ENCODE measurements around the gene MYO7A.

- TF ChIP-seq, protein P1, sequence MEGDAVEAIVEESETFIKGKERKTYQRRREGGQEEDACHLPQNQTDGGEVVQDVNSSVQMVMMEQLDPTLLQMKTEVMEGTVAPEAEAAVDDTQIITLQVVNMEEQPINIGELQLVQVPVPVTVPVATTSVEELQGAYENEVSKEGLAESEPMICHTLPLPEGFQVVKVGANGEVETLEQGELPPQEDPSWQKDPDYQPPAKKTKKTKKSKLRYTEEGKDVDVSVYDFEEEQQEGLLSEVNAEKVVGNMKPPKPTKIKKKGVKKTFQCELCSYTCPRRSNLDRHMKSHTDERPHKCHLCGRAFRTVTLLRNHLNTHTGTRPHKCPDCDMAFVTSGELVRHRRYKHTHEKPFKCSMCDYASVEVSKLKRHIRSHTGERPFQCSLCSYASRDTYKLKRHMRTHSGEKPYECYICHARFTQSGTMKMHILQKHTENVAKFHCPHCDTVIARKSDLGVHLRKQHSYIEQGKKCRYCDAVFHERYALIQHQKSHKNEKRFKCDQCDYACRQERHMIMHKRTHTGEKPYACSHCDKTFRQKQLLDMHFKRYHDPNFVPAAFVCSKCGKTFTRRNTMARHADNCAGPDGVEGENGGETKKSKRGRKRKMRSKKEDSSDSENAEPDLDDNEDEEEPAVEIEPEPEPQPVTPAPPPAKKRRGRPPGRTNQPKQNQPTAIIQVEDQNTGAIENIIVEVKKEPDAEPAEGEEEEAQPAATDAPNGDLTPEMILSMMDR (IDR thresholded peaks at IDR 0.05): no peak
- TF ChIP-seq POLR2A (IDR thresholded peaks at IDR 0.05): no peak
Observed at GRCh38 chr11:77079666-77080065, 48.4 kb upstream of the MYO7A start.

Measured in ovary (tissue), 3 donors.